HG03196 (cell line): ENCODE data around the gene UBAC2.
"Not testable (repeated sequence)": the region's sequence is repeated elsewhere in the genome, so short reads cannot be mapped to it uniquely, and the experiment has no call there.

ENCODE experiments used
- ATAC-seq: cut with Tn5 transposase; IDR thresholded peaks from one replicate; pipeline ENCODE4 v1.9.1; 2021; ENCODE audit not compliant: unreplicated experiment

The UBAC2 gene

DNA sequence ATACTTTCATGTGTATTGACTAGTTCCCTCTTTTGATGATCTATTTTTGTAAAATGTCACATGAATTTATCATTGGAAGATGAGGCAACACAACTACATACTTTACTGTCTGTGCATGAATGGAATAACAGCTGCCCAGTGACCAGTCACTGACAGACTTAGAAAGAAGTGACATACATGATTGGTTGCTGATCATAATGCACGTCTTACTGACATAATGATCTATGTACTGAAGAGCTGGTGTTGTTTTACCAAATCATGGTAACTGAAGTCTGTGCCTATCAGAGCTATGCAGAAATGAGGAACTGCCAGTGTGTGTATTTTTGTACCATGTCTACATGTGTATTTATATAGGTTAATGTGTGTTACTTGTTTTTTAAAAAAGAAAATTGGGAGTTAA, 31.1 kb downstream of the UBAC2 start:
- ATAC-seq = no peak

DNA sequence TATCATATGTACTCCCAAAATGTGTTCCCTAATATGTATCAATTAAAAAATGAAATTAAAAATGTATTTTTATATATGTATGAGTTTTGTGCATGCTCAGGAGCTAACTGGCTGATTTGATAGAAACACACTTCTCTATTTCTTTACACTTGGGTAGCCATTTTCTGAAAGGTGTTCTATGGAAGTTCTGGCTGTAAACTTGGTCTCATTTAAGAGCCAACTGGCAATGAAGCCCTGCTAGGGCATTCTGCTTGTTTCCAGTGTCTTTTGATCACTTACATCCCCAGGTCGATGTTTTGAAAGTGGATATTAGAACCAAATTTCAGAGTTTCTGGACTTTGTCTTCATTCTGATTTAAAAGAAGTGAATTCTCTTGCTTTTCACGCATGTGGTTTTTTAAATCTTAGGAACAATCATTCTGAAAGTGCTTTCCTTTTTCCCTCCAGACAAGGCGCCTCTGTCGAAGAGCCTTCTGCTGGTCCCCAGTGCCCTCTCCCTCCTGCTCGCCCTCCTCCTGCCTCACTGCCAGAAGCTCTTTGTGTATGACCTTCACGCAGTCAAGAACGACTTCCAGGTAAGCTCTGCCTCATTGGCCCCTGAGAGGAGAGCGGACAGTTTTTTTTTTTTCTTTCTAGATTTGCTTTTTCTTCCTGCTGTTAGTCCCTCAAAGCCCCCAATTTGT, 37.5 kb downstream of the UBAC2 start:
- peak; percentile 70 for ATAC-seq

DNA sequence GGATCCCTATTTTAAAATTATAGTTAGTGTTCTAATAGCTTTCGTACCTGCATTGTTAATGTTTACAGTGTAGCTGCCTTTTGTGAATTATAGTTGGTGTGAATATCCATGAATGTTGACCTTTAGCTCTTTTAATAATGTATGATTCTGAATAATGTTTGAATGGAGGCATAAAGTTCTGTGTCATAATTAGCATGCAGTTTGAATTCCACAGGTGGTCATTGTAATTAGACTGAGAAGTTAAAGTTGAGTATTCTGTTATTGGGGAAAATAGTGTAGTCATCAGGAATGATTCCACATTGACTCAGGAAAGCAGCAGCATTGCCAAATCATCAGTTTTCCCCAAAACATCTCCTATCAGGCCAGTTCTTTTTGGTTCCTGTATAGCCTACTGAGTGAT, 45.4 kb downstream of the UBAC2 start:
- ATAC-seq = no peak

DNA sequence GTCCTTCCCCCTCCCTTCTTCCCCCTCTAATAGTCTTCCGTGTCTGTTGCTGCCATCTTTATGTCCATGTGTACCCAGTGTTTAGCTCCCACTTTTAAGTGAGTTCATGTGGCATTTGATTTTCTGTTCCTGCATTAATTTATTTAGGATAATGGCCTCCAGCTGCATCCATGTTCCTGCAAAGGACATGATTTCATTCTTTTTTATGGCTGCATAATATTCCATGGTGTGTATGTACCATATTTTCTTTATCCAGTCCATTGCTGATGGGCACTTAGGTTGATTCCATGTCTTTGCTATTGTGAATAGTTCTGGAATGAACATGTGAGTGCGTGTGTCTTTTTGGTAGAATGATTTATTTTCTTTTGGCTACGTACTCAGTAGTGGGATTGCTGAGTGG, 48.5 kb downstream of the UBAC2 start:
- not testable (repeated sequence) for ATAC-seq

DNA sequence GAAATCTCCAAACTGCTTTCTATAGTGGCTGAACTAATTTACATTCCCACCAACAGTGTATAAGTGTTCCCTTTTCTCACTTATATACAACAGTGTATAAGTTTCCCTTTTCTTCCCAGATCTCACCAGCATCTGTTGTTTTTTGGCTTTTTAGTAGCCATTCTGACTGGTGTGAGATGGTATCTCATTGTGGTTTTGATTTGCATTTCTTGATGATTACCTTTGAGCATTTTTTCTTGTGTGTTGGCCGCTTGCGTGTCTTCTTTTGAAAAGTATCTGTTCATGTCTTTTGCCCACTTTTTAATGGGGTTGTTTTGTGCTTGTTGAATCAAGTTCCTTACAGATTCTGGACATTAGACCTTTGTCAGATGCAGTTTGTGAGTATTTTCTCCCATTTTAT, 49.0 kb downstream of the UBAC2 start:
- not testable (repeated sequence) for ATAC-seq

DNA sequence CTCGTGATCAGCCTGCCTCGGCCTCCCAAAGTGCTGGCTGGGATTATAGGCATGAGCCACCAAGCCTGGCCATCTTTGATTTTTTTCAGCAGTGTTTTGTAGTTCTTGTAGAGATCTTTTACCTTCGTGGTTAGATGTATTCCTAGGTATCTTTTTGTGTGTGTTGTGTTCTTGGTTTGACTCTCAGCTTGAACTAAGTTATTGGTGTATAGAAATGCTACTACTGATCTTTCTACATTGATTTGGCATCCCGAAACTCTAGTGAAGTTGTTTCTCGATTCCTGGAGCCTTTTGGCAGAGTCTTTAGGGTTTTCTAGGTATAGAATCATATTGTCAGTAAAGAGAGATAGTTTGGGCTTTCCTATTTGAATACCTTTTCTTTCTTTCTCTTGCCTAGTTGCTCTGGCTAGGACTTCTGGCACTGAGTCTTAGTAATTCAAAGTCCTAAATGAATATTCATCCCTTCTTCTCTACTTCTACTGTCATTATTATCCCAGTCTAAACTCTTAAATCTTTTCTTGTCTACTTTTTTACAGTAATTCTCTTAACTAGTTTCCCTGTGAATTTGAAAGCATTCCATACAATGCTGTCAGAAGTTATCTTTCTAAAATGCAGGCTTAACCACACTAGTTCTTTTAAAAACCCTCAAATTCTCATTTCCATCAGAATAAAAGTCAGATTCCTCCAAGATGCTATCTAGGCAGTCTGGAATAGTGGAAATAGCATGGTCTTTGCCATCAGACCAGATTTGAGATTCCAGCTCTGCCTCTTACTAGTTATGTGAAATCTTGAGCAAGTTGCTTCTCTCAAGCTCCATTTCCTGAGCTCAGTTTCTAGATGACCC, 50.5 kb downstream of the UBAC2 start:
- ATAC-seq = no peak

DNA sequence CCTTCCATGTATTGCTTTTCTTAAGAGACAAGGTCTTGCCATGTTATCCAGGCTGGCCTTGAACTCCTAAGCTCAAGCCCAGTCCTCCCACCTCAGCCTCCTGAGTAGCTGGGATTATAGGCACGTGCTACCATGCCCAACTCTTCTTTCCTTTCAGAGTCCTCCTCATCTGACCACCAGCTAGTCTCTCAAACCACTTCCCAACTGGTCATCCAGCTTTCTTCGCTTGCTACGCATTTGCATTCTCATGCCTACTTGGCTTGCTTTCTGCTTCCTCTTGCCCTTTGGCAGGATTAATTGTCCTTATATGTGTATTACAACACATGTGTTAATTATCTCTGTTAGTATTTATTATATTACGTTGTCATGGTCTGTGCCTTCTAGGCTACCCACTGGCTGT, 51.3 kb downstream of the UBAC2 start:
- no peak for ATAC-seq

DNA sequence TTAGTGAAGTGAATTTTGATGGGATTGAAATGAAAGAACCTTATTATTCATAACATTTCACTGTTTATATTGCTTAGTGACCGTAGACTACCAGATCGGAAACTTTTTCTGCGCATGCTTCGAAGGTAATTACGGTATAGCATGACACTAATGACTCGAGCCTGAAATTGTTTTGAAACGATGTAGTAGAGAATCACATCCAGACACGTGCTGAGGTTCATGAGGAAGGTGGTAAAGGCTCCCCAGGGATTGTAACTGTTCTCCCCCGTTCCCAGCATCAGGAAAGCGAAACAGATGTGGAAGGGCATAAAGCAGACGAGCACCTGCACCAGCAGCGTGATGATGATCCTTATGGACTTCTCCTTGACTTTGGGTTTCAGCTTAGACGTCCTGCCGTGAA, 54.2 kb downstream of the UBAC2 start:
- ATAC-seq = no peak

DNA sequence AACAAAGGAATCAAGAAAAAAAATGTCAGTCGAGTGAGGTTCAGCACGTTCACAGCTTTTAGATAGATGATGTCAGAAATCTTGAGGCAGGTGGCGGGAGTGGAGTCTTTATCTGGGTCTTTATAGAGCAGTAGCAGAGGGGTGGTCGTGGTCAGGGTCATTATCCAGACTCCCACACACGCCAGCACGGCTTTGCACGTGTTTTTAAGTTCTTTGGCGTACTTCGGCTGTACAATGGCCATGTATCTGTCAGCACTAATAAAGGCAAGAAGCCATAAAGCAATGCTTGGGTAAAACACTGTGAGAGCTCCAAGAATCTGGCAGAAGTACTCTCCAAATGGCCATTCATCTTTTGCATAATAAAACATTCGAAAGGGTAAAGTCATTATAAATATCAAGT, 54.6 kb downstream of the UBAC2 start:
- ATAC-seq = no peak

DNA sequence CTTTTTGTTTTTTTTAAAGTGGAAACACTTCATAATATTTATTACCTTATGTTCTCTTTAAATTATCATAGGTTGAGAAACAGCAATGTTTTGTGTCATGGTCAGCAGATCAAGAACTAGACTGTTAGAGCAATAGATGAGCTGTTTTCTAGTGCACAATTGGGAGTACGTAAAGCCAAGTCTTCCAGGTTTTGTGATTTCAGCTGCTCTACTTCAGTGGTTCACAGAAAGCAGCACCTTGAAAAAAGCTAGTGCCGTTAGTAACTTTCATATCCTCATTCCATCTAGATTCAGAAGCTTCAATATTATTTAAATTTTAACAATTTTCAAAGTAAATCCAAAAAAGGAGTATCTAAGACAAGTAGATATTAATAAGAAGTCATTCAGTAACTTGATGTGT, 55.6 kb downstream of the UBAC2 start:
- no peak for ATAC-seq

DNA sequence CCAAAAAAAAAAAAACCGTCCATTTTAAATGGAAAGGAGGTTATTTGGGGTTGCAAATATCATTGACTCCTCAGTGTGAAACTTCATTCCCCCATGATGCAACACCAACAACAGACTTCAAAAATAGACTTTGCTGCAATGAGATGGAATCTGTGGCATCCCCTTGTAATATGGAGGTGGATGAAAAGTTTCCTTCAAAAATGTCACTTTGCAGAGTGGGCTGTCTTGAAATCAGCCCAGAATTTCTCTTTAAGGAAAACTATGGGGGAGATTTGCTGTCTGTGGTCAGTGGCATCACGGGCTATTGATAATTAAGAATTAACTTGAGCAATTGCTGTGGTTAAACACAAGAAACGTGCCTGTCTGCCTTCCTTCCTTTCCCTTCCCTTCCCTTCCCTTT, 56.1 kb downstream of the UBAC2 start:
- ATAC-seq = no peak

DNA sequence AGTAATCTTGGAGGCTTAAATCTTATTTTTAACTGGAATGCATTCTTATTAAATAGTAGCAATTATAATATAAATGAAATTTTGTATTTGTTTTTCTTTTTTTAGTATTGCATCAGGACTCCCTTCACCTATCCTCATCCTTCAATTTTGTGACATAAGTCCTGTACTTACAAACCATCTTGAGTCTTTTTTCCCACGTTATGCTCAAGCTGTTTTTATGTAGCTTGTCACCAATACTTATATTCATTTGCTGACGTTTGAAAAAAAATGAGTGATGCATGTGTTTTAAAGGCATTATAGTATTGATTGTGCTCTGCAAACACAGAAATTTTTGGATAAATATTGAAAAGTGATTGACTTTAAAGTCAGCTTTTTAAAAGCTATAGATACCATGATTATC, 56.6 kb downstream of the UBAC2 start:
- no peak for ATAC-seq

DNA sequence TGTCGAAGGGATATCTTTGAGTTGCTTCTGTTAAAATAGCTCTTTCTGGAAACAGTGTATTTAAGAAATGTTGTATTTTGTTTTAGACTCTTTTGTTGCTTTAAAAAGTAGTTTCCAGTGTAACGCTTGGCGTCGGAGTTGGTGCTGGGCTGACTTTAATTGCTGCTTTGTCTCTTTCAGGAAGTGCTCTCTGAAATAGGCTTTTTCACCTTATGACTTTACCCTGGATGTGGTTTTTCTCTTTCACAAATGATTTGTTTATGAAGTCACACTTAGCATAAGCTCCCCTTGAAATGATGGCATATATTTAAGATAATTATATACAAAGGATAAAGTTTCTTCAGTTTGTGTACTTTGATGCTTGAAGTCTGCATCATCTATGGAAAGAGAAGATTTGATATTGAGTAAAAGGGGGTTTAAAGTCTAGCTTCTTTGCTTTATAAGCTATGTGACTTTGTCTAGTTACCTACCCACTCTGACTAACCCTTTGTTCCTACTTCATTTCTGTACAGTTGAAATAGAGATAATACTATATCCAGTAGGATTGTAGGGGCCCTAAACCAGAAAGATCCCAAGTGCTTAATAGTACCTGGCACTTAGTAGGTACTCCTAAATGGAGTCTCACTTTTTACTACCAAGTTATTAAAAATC, 57.7 kb downstream of the UBAC2 start, which contains the start of gene GPR18:
TSS of gene GPR18 (minus strand) at position 170 of the 651 bp plus-strand sequence. CDS start 2,507 bp downstream, outside the sequence.
- ATAC-seq = peak; percentile 87

DNA sequence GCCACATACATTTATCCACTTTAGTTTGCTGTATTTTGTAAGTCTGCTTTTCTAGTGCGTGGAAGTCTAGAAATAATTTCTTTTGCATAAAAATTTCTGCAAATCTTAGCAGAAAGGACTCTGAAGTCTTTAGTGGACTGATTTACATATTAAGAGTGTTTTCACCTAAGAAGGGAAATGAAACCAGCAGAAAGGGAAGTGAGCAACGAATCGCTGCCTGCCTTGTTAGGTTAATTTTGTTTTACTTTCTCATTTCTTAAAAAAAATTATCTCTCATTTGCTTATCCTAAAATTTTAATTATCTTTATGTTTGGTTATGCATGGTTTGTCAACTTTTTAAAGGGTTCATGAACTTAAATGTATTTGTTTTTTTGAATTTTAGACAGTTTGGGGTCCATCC, 58.3 kb downstream of the UBAC2 start:
- peak; percentile 48 for ATAC-seq

DNA sequence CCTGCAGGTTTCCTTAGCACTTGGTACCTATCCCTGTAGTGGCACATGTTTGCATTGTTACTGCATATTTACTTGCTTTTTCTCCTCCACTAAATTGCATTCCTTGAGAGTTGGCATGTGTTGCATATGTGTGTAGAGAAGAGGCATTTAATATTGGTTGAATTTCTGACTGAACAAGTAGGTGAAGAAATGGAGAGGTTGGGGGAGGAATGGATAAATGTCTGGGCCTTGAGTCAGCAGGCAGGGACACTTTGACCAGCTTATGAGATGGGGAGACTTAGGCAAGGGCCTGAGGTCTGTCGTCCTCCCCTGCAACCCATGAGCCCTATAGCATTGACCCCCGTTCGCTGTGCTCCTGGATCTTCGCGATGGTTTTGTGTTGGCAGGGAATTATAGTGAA, 59.6 kb downstream of the UBAC2 start:
- ATAC-seq = no peak

DNA sequence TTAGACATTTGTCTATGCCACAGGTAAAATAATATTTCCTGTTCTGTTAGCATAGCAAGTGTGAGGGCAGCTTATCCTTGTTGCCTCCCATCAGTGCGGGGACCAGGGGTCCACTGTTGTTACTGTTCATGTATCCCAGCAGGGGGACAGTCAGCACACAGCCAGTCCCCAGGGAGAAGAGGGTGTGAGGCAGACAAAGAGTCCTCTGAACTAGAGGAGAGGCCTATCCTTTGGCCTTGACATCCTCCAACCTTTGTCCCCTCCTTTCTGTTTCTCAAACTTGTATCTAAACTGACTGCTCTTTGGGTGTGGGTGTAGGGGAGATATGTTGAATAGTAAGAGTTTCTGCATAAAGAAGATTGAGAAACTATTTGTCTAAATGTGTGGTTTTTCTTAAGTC, 60.4 kb downstream of the UBAC2 start:
- no peak for ATAC-seq

DNA sequence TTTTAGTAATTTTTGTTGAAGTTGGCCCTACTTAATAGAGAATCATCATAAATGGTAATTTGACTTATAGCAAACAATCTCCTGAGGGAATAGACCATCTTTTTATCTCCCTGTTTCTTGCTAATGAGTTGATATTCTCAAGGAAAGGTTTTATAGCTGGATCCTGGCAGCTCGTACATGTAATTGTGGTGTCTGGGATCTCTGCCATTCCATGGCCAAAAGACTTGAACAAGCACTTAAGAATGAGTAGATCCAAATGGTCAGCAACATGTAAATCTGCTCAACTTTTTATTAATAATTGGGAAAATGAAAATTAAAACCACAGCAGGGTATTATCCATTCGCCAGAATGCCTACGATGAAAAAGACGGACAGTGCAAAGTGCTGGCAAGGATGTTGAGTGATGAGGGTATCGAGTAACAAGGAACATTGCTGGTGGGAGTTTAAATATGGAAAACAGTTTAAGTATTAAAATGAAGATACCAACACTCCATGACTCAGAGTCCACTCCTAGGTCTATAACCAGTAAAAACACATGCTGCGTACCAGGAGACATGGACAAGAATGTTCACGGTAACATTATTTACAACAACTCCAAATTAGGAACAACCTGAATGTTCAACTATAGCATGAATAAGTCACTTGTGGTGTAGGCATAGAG, 62.6 kb downstream of the UBAC2 start:
- ATAC-seq = no peak

DNA sequence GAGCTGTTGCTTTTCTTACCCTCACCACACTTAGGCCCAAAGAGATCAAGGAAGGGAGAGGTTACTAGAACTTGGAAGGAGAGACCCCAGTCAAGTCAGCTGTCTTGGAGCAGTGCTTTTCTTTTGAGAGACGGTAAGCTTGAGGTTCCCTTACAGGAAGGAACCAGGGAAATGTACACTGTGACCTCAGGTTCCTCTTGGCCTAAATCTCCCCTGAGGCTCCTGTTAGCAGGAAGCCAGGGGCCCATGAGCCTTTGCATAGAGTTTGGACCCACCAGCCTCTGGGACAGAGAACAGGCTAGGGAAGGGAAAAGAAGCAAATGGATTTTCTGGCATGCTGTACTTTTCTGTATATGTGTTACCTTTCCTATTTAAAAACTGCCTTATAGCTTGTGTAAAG, 63.4 kb downstream of the UBAC2 start:
- no peak for ATAC-seq

DNA sequence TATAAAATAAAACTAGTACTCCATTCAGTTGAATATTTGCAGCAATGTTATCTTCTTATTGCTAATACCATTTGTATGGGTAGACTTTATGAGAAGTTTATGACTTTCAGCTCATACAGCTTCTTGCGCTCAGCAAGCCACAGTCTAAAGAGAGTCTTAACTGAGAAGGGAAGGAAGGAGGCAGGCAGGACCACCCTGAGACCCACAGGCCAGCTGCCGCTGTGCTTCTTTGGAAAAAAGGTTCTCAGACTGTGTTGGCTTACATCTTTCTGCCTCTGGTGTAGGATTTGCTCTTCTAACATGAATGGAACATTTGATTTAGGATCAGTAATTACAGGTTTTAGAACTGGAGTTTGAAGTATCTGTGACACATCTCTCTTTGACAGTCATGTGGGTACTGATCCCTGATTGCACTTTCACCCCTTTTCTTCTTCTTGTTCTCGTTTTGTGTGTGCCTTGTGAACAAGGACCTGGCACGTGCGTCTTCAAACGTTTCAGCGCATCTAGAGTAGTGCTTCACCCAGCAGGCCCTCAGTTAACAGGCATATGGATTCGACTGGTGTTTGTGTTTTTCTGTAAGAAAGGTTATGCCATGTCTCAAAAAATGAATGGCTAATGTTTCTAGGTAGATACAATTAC, 64.6 kb downstream of the UBAC2 start:
- no peak for ATAC-seq

DNA sequence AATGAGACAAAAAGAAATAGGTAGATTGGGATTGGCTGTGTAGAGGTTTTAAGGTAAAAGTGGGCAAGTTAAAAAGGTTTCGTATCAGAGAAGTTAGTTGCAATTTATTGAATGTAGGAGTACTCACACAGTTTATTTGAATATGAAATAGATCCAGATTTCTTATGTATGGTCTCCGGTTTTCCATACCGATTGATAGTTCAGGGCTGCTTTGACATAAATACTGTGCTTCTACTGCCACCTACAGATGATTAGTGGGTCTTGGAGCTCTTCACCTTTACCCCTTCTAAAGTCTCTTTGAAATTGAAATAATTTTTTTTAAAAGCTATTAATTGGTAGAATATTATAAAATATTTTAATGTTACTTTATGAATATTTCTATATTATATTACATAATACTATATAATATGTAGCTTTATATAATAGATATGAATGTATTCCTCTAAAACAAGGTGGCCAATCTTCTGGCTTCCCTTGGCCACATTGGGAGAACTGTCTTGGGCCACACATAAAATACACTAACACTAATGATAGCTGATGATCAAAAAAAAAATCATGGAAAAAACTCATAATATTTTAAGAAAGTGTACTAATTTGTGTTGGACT, 65.3 kb downstream of the UBAC2 start:
- no peak for ATAC-seq

DNA sequence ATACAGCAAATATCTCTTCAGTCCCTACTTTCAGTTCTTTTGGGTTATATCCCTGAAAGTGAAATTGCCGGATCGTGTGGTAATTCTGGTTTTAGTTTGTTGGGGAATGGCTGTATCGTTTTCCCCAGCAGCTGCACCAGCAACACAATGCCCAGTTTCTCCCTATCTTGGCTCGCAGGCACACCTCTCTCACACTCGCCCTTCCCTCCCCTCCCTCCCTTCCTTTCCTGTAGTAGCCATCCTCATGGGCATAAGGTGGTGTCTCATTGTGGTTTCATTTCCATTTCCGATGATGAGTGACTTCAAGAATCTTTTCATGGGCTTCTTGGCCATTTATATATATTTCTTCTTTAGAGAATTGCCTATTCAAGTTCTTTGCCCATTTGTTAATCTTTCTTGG, 66.2 kb downstream of the UBAC2 start:
- ATAC-seq = no peak
